OCI-M1 (cell line): ENCODE measurements around the gene NCR3LG1.
"Not testable (repeated sequence)": the region's sequence is repeated elsewhere in the genome, so short reads cannot be mapped to it uniquely, and the experiment has no call there.

Experiments used
- DNase-seq: peaks from one replicate; lab custom pipeline; 2025; lab: John Stamatoyannopoulos, UW

Gene NCR3LG1

DNA sequence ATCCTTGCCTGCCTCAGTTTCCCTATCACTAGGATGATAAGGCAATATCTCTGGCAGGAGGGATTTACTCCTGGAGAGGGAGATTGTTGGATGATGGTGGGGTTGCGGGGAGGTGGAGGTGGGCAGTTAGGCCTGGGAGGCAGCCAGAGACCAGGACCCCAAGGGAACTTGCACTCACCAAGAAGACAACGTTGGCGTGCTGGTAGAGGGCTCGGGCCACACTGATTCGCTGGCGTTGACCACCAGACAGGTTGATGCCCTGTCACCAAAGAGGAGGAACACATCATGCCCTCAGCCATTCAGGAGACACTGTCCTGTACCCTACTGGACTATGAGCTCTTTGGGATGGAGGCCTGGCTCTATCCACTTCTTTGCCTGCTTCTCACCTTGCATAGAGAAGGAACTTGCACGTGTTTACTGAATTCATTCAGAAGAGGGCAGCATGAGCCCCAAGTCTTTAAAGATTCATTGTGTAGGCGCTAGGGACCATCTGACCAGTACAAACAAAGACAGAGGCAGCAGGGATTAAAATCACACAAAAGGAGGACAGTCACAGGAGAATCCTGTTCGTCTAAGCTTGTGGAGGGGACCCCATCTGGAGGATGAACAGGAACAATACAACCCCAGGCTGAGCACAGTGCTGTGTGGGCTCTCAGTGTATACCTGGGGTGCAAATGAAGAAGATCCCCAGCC is 61.0 kb downstream of the NCR3LG1 start:
- DNase-seq = no peak

DNA sequence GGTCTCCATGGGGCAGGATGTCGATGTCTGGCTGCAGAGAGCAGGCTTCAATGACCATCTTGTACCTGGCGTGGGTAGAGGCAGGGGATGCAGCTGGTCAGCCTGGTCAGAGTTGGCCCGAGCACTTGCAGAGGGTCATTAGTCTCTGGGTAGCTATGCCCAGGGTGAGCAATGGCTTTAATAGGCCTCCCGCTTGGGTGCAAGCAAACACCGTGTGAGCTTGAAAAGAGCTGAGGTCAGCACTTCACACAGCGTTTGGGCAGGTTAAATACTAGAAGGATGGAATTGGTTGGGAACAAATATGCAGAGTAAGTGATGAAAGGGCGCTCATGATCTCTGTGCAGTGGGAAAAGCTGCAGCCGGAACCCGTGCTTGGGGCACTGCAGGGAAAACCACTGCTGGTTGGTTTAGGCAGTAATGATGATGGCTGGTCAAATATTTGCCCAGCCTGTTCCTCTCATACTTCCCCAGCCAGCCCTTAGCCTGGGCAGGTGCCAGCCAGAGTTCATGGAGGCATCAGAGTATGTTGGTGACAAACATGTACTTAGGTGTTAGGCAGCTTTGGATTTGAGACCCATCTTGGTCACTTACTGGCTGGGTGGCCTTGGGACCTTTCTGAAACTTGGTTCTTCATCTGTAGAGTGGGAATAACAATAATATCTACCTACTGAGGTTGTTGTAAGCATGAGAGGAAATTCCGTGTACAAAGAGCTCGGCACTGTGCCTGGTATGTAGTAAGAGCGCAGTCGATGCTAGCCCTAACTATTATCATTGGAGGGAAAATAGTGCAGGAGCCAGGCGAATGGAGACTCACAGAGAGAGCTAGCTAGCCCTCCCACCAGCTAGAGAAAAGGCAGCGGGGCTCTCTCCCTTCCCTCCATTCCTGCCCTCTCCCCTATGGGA is 62.1 kb downstream of the NCR3LG1 start:
- DNase-seq = no peak

DNA sequence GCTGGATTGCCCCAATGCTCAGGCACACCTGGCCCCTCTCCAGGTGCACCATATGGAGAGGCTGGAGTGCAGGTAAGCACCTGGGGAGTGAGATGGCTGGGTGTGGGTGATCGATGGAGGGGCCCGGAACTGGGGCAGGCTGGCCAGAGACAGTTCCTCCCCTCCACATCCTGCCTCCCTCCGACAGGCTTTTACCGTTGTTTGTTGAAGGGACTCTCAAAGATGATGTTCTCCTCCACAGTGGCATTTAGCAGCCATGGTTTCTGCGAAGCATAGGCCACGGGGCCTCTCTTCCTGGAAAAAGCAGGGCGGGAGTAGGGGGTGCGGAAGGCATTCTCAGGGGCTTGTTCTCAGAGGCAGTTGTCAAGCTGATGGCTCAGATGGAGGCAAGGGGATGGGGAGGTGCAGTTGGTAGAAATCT is 62.7 kb downstream of the NCR3LG1 start:
- DNase-seq = no peak

DNA sequence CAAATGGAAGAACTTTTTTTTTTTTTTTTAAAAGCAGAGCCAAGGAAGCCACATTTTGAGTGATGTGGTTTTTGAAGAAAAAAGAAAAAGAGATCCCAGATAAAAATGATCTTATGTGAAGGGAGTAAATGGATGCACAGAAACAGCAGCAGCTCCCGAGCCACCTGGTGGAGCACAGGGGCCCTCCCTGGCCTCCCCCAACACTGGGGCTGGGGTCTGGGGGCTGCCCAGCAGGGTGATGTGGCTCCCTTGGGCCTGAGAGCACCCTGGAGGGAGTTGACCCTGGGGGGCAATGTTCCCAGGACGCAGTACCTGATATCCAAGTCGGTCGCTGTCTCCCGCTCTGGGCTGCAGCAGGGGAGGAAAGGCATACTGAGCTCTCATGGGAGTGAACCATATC is 63.4 kb downstream of the NCR3LG1 start:
- no peak for DNase-seq

DNA sequence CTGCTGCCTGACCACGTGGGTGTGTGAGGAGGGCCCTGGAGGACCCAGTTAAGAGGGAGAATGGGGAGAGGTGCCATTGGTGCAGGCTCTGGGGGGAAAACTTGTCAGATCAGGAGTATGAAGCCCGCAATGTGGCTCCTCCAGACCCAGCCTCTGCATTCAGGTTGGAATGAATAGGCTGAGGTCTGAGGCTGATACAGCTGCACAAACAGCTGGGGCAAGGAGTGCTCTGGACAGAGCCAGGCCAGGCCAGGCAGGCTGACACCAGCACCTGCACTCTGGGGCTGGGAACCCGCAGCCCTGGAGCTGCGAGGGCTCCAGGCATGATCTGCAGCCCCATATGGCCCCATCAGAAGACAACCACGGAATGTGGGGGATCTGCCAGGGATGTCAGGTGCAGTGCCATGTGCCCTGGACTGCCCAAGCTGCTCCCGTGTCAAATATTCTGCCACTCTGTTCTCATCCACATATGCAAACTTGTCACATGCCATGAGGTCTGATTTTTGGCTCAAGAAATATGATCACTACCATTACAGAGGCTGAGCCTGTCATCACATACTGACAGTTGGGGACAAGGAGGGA is 64.0 kb downstream of the NCR3LG1 start:
- no peak for DNase-seq

DNA sequence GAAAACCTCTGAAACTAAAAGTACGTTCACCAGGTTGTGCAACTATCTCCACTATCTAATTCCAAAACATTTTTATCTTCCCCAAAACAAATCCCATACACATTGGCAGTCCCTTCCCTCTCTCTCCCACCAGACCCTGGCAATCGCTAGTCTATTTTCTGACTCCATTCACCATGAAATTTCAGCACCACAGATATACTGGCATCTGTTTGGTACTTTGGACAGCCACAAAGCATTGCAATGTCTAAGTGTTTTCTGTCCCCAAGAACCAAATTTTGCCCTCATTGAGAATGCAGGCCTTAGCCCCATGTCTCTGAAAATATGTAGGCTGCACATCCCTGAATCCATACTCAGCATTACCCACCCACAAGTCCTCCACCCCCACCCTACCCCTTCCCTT is 64.9 kb downstream of the NCR3LG1 start:
- no peak for DNase-seq

DNA sequence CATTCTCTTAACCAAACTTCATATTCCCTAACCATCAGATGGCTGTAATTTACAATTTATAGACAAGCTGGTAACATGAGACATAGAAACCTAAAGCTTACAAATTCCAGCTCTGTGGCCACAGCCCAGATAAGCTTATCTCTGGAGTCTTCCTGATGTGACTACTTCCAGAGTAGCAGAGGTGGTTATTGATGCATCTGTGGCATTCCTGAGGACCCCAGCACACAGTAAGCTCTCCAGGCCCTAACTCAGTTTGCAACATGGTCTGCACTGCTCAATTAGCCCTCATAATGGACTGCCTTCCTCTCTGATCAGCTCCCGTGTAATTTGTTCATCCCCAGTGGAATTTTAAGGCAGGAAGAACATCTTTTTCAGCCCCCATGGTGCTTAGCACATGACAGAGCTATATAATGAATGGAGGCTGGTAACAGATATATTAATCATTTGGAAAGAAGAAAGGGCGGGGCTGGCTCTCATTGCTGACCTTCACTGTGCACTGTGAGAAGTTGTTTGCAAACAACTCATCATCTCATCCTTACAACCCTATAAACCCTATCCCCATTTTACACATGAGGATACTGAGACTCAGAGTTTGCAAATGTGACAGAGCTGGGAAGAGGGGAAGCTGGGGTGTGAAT is 67.0 kb downstream of the NCR3LG1 start:
- DNase-seq = no peak

DNA sequence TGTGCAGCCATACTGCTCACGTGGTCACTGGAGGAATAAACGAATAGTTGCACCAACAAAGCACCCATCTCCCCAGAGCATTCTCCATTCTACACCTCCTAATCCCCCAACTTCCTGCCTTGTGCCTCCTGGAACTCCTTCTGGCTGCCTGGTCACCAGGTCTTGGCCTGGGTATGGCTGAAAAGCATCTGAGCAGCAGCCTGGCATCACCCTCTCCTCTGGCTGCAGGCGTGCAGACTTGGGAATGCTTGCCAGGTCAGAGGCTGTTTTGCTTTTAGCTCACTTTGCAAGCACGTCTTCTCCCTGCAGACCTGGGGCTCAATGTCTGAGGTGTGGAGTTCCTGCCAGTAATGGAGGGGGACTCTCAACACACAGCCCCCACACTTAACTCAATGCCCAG is 70.2 kb downstream of the NCR3LG1 start:
- no peak for DNase-seq

DNA sequence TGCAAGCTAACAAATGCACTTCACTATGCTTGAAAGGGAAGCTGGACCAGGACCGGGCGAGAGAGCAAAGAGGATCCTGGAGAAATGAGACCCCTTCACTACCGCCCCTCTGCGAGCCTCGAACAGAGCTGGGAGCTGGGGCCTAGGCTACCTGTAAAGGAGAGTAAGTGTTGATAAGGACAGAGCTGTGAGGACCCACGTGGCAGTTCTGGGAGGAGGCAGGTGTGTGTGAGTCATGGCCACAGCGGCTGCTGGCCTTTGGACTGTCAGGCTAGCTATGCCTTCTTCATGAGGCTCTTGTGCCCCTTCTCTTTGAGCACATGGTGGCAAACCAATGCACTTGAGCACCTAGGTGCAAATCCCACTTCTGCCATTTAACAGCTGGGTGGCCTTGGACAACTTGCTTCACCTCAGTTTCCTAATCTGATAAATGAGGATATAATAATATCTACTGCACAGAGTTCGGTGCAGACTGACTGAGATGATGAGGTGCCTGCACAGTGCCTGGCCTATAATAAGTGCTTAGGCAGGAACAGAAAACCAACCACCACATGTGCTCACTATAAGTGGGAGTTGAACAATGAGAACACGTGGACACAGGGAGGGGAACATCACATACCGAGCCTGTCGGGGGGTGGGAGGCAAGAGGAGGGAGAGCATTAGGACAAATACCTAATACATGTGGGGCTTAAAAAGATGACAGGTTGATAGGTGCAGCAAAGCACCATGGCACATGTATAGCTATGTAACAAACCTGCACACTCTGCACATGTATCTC is 72.1 kb downstream of the NCR3LG1 start:
- DNase-seq = no peak

DNA sequence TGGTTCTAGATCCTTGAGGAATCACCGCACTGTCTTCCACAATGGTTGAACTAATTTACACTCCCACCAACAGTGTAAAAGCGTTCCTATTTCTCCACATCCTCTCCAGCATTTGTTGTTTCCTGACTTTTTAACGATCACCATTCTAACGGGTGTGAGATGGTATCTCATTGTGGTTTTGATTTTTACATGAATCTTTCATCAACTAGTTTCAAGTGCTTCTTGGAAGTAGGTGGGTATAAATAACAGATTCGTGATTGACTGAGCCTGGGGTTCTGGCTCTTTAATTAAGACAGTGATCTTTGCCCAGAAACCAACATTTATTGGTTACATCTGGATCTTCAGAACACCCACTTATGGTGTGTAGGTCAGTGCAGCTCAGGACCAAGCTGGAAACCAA is 74.6 kb downstream of the NCR3LG1 start:
- not testable (repeated sequence) for DNase-seq
